GM10266 (cell line): ENCODE results near the gene CAMKMT.

Source experiments
- DNase-seq: peaks from one replicate; pipeline ENCODE4 v3.0.0; 2012; ENCODE audit errors: extremely low spot score
- TF ChIP-seq, protein P1 (sequence below): IDR thresholded peaks from 2 replicates; pipeline ENCODE4 v1.5.1; 2012; ENCODE audit warnings: mild to moderate bottlenecking, low read depth; ENCODE audit not compliant: control insufficient read depth, insufficient read depth; ENCODE audit errors: missing control alignments

The CAMKMT gene

DNA sequence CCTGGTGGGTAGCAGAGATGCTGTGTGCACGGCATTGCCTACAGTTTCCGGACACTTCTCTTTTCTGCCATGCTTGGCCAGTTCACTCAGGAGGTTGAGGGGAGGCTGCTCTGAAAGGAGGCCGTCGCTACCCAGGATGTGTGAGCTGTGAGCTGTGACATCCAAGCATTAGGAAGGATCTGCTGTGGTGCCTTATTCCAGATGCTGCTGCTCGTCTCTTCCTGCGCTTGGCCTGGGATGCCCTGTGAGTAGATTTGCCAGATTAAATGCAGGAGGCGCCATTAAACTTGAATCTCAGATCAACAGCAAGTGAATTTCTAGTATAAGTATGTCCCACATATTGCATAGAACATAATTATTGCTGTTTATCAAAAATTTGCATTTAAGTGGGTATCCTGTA lies 455.5 kb downstream of the CAMKMT start:
- TF ChIP-seq, protein P1, sequence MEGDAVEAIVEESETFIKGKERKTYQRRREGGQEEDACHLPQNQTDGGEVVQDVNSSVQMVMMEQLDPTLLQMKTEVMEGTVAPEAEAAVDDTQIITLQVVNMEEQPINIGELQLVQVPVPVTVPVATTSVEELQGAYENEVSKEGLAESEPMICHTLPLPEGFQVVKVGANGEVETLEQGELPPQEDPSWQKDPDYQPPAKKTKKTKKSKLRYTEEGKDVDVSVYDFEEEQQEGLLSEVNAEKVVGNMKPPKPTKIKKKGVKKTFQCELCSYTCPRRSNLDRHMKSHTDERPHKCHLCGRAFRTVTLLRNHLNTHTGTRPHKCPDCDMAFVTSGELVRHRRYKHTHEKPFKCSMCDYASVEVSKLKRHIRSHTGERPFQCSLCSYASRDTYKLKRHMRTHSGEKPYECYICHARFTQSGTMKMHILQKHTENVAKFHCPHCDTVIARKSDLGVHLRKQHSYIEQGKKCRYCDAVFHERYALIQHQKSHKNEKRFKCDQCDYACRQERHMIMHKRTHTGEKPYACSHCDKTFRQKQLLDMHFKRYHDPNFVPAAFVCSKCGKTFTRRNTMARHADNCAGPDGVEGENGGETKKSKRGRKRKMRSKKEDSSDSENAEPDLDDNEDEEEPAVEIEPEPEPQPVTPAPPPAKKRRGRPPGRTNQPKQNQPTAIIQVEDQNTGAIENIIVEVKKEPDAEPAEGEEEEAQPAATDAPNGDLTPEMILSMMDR: no peak
- no peak for DNase-seq

DNA sequence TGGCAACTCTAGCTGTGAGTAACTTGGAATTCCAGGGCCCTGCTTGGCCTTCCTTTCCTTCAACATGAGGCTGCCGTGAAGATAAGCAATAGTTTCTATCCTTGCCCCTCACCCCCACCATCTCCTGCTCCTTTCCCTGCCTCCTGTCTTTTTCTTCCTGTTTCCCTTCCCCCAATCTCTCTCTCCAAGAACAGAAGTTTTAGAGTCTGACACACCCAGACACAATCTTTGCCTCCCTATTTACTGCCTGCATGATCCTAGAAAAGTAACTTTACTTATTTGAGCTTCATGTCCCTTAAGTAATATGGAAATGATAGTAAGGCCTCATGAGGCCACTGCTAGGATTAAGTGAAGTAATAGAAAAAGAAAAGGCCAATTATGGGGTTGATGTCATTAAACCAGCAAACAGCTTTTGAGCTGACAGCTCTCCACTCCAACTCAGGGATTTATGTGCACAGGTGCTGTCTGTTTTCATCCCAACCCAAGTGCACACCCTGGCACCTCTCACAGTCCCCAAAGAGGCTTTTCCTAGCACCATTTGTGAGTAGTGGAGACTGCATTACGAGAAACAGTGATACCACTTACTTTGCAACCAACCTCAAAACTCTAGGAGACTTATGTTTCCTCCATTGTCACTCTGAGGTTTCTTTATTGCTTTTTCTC lies 456.1 kb downstream of the CAMKMT start:
- TF ChIP-seq, protein P1: no peak
- no peak for DNase-seq

- DNase-seq: no peak
- TF ChIP-seq, protein P1: no peak
Observed at GRCh38 chr2:44819061-44819460, 457.3 kb downstream of the CAMKMT start.

DNA sequence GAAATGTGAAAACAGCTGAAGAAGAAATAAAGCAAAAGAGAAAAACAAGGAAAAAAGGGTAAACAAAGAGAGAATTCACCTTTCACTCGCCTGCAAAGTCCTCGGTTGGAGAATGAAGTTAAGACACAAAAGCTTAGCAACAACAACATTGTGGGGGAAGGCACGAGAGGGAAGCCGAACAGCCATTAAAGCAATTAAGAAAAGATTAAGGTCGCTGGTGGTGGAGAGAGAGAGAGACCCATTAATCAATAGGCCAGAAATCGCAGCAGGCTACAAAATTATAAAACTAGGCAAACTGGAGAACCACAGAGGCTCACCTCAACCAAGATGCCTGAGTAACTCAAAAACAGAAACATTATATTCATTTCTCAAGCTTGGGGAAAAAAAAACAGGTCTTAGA lies 459.8 kb downstream of the CAMKMT start:
- DNase-seq: no peak
- TF ChIP-seq, protein P1: no peak

DNA sequence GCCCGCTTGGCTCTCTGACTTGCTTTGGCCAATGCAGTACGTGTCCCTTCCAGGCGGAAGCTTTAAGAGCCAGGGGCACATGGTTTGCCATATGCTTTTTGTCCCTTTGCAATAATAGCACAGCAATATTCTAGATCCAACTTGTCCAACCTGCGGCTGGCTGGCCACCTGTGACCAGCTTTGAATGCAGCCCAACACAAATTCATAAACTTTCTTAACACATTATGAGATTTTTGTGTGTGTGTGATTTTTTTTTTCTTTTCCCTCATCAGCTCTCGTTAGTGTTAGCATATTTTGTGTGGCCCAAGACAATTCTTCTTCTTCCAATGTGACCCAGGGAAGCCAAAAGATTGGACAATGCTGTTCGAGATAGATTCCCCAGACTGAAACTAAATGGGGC lies 460.4 kb downstream of the CAMKMT start:
- no peak for DNase-seq
- TF ChIP-seq, protein P1: no peak
